Femur (tissue), 1 donor: Measurements from ENCODE around the gene RPL13A.
"Not testable (repeated sequence)": the region's sequence is repeated elsewhere in the genome, so short reads cannot be mapped to it uniquely, and the experiment has no call there.

Experiments
- DNase-seq: peaks from one replicate; pipeline ENCODE4 v3.0.0-alpha.2; 2017

Gene RPL13A

DNA sequence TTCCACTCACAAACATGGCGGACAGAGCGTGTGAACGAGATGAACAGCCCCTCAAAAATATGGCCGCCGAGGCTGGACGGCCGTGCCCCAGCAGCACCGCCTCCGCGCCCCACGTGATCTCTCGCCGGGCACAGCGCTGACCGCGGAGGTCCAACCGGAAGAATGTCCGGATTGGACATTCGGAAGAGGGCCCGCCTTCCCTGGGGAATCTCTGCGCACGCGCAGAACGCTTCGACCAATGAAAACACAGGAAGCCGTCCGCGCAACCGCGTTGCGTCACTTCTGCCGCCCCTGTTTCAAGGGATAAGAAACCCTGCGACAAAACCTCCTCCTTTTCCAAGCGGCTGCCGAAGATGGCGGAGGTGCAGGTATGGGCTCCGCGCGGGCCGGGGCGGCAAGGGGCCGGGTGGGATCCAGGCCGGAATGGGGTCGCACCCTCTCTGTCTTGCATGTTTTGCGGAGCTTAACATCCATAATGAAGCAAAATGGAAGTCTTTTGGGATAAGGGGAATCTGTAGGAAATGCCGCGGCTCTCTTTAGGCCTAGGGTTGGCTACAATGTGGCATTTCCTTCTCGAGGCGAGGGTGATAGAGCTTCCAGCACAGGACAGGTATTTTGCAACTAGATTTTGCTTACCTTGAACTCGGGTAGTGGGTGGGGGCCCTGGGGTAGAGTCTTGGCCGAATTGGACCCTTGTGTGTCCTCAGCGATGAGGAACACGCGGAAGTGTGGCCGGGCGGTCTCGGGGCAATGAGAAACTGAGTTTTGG, at the start of gene RPL13A:
RPL13A (plus strand) TSS at position 332 of the 769 bp plus-strand sequence; CDS start at position 354, 22 bp downstream.
- DNase-seq = peak; percentile 100

- no peak for DNase-seq
Observed at GRCh38 chr19:49438261-49438660, 49.1 kb upstream of the RPL13A start.

GRCh38 chr19:49439836-49440235, 47.6 kb upstream of the RPL13A start:
- no peak for DNase-seq

DNA sequence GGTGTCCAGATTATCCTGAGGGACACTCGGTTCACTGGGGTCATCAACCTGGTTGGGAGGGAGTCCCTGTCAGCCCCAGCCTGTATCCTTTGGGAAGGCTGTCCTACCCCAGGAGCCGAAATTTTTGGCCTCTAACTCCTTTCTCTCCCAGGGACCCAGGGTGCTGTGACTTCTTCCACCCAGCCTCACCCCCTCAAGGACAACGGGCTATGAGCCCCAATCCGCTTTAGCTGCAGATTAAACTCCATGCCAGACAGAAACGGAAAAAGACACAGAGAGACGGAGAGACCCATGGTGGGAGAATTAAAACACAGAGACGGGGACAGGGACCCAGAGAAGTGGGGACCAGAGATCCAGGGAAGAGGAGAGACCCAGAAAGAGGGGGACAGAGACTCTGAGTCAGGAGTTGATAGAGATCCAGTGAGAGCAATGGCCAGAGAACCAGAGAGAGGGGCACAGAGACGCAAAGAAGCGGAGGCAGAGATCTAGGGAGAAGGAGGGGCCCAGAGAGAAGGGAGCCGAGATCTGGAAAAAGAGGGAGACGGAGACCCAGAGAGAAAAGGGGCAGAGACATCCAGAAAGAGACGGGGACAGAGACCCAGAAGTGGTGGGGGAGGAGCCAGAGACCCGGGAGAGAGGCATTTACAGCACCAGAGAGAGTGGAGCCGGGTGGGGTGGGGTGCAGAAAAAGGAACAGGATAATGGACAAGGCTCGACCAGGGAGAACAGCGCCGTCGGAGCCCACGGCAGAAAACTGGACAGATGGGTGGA, 46.8 kb upstream of the RPL13A start:
- no peak for DNase-seq

DNA sequence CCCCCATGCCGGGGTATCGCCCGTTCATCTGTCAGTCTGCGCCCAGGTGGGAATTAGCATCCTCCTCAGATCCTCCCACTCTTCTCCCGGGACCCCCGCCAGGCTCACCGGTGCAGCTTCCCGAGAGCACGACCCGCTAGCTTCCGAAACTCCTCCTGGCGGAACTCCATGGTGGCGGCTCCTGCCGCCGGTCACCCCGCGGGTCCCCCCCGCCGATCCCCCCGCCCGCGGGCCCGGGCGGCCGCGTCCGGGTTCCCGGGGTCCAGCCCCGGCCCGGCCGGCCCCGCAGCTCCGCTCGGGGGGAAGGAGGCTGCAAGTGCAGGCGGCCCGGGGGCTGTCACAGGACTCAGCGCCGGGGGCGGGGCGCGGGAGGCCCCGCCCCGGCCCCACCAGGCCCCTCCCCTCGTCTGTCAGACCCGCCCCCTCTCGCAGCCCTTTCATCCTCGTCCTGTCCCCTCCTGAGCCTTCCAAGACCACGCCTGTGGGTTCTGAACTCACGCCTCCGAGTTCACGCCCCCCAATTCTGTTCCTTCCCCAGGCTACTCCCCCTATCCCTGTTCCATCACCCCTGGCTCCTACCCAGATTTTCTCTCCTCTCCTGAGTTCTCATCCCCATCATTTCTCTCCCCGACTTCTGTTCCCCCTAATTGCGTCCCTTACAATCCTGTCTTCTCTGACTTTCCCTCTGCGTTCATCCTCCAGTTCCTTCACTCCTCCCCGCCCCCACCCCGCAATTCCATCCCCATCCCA, 46.0 kb upstream of the RPL13A start, which contains the start of gene SLC17A7:
SLC17A7 (minus strand) TSS at position 318 of the 750 bp plus-strand sequence; CDS start at position 170, 148 bp downstream.
- DNase-seq = peak; percentile 69

DNA sequence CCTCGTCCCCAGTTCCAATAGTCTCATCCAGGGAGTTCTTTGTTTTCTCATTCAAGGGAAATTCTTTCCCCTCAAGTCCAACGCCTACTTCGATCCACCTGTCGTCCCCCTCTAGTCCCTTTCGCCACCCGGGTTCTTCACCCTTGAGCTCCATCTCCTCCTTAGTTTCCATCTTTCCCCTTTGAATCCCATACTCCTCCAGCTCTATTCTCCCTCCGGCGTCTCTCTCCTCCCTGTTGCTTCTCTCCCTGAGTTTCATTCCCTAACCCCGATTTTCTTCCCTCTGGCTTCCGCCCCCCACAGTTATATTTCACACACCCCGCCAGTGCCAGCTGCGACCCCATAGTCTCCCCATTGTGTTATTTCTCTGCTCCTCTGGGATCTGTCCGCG, 45.5 kb upstream of the RPL13A start:
- no peak for DNase-seq

GRCh38 chr19:49442354-49442753, 45.1 kb upstream of the RPL13A start:
- peak; percentile 57 for DNase-seq

GRCh38 chr19:49442771-49443365, 44.5 kb upstream of the RPL13A start:
- DNase-seq = peak; percentile 94

- peak; percentile 97 for DNase-seq
Observed at GRCh38 chr19:49443366-49444099, 43.9 kb upstream of the RPL13A start.

DNA sequence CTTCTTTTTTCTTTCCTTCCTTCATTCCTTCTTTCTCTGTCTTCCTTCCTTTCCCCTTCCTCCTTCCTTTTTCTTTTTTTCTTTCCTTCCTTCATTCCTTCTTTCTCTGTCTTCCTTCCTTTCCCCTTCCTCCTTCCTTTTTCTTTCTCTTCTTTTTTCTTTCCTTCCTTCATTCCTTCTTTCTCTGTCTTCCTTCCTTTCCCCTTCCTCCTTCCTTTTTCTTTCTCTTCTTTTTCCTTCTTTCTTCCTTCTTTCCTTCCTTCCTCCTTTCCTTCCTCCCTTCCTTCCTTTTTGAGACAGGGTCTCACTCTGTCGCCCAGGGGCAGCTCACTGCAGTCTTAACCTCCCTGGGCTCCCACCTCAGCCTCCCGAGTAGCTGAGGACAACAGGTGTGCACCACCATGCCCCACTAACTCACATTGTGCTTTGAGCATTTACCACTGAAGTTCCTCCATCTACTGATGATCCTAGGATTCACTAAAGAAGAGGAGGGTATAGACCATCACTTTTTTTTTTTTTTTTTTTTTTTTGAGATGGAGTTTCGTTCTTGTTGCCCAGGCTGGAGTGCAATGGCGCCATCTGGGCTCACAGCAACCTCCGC, 43.2 kb upstream of the RPL13A start:
- DNase-seq = not testable (repeated sequence)

DNA sequence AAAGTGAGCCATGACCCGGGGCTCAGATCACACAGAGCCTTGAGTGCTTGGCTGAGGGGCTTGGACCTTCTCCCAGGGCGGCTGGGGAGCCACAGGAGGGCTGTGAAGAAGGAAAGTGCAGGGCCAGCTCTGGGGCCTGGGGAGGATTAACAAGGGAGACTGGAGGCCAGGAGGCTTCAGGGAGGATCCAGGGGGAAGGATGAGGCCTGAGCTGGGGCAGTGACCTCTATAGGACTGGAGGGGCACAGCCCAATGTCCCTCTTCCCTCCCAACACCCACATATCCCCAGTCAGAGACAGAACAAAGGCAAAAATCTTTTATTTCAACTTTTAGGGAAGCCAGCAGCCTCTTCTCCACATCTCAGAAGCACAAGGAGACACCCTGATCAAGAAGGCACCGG, 41.4 kb upstream of the RPL13A start:
- no peak for DNase-seq

- DNase-seq = peak; percentile 64
Observed at GRCh38 chr19:49447485-49448431, 39.6 kb upstream of the RPL13A start.

DNA sequence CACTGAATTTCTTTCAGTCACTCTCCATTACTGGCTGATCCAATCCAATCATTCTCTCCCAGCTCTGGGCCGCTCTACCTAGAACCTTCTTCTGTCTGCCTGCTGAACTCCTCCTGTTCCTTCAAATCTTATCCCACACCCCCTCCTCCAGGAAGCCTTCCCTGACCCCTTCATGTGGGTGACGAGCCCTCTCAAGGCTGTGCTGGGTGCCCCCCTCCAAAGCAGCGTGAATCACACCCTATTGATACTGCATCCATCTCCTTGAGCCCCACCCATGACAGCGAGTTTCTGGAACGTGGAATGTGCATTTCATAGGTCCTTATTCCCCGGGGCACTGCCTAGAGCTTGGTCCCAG, 39.0 kb upstream of the RPL13A start:
- DNase-seq = no peak

DNA sequence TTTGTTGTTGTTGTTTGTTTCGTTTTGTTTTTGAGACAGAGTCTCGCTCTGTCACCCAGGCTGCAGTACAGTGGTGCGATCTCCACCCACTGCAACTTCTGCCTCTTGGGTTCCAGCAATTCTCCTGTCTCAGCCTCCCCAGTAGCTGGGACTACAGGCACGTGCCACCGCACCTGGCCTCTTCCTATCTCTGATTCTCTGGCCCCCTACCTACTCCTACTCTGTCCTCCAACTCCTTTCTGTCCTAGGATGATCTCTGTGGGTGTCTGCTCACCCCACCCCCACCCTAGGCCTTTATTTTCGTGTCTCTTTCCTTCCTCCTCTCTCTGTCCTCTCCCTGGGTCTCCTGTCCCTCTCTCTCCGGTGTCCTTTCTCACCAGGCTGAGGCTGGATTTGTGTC, 37.0 kb upstream of the RPL13A start:
- no peak for DNase-seq

DNA sequence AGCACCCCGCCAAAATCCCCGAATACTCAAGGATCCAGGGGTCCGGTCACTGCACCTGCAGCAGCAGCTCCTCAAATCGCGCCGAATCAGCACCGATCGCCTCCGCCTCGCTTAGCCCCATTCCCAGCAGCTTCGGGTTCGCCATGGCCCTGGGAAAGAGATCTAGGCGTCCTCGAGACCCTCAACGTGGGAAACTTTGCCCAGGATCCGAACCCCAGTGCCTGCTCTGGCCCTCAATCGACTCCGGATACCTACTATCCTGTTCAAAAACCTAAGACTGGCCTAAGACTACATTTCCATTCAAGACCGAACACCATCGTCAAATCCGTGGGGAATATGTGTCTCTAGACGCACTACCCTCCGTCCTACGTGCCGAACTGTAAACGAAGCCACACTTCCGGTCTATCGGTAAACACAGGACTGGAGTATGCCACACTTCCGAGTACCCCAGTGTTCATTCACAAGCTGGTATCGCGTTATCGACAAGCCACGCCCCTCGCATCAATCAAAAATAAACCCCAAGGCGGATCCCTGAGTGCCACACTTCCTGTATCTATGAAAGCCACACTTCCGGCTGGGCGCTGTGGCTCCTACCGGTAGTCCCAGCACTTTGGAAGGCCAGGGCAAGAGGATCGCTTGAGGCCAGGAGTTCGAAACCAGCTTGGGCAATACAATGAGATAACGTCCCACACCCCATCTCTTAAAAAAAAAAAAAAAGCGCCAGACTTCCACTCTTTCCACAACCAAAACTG, 35.8 kb upstream of the RPL13A start, which contains the start of gene PIH1D1:
PIH1D1 (minus strand) TSS at position 385 of the 752 bp plus-strand sequence; CDS start at position 145, 240 bp downstream.
- DNase-seq = peak; percentile 98

DNA sequence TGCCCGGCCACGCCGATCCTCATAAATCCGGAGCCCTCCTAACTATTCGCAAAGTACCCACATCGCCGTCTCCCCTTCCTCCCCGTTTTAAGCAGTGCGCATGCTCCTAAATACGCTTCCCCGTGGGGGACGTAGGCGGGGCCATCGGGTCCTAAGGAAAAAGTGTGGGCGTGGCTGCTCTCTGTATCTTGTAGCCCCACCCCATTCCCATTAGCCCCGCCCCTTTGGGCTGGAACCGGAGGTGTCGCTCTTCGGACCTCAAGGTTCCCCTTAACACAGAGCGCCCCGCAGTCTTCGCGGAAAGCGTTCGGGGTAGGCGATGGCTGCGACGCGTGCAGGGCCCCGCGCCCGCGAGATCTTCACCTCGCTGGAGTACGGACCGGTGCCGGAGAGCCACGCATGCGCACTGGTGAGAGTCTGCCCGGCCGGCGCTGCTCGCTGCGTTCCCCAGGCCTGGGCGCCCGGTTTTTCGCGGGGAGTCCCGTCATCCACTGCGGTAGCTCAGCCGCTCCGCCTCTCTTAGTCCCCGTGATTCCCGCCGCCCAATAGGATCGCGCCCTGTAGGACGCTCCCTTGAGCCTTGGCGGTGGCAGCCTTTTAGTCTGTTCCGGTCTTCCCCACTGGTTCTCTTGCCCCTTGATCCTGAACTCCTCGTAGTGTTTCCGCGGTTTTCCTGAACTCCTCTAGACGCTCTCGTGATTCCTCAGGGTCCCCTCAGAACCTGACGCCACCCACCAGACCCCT, 34.2 kb upstream of the RPL13A start, which contains the start of gene ALDH16A1:
ALDH16A1 (plus strand) TSS at position 213 of the 744 bp plus-strand sequence; CDS start at position 320, 107 bp downstream.
- peak; percentile 99 for DNase-seq

GRCh38 chr19:49453757-49454240, 33.6 kb upstream of the RPL13A start:
- DNase-seq = no peak

DNA sequence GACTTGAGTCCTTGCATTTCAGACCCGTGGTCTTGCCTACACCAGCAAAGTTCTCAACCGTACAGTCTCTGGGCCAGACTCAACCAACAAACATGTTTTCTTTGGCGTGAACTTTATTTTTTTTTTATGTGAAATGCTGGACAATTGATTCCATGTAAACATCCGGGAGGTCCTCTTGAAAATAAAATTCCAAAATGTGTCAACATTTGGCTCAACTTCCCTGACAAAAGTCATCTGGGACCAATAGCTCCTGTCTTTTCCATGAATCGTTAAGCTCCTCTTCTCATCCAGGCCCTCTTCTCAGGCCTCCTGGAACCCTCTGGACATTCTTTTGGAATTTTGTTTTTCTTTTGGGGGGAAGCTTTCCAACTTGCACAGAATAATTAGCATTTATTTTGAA, 31.6 kb upstream of the RPL13A start:
- no peak for DNase-seq

DNA sequence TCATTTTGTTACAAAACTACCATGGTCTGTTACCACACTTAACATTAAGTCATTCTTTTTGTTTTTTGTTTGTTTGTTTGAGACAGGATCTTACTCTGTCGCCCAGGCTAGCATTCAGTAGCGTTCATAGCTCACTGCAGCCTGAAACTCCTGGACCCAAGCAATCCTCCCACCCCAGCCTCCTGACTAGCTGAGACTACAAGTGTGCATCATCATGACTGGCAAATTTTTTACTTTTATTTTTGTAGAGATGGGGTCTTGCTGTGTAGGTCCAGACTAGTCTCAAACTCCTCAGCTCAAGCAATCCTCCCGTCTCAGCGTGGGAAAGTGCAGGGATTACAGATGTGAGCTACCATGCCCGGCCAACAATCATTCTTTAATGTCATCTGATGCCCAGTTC, 31.1 kb upstream of the RPL13A start:
- DNase-seq = no peak
